GM08714 (cell line): ENCODE measurements around the gene RRP36.
"Not testable (repeated sequence)": the region's sequence is repeated elsewhere in the genome, so short reads cannot be mapped to it uniquely, and the experiment has no call there.

ENCODE experiments used
- H3K4me3 ChIP-seq: fragments of 200-500 bp; sonication (Bioruptor generic); 2 replicates; pipeline ENCODE4 v1.5.1; 2014; ENCODE audit warnings: mild to moderate bottlenecking, low read length, inconsistent platforms
- ZNF274 ChIP-seq: IDR thresholded peaks from 2 replicates; pipeline ENCODE4 v1.6.1; 2012; ENCODE audit warnings: mild to moderate bottlenecking, low read depth, low read length

The RRP36 gene

GRCh38 chr6:43037706-43038105 is 16.3 kb downstream of the RRP36 start:
- TF ChIP-seq ZNF274, result no peak
- no peak overlapping the region for H3K4me3 ChIP-seq

GRCh38 chr6:43038727-43039126 is 17.3 kb downstream of the RRP36 start:
- no peak overlapping the region for H3K4me3 ChIP-seq
- no peak for TF ChIP-seq ZNF274

- H3K4me3 ChIP-seq, result no peak overlapping the region
- TF ChIP-seq ZNF274, result no peak
Measured at GRCh38 chr6:43040542-43041257, 19.3 kb downstream of the RRP36 start.

GRCh38 chr6:43041475-43041874 is 20.1 kb downstream of the RRP36 start:
- not testable (repeated sequence) for H3K4me3 ChIP-seq

GRCh38 chr6:43043310-43043709 is 21.9 kb downstream of the RRP36 start:
- H3K4me3 ChIP-seq, result no peak overlapping the region
- no peak for TF ChIP-seq ZNF274

- no peak for TF ChIP-seq ZNF274
- no peak overlapping the region for H3K4me3 ChIP-seq
Measured at GRCh38 chr6:43045371-43045930, 24.0 kb downstream of the RRP36 start.

- no peak overlapping the region for H3K4me3 ChIP-seq
- TF ChIP-seq ZNF274, result no peak
Measured at GRCh38 chr6:43047998-43048397, 26.6 kb downstream of the RRP36 start.

GRCh38 chr6:43050981-43051380 is 29.6 kb downstream of the RRP36 start:
- TF ChIP-seq ZNF274, result no peak
- no peak overlapping the region for H3K4me3 ChIP-seq

- no peak for TF ChIP-seq ZNF274
- peak overlapping the region; percentile 77; the same call in 1 of the 2 replicates for H3K4me3 ChIP-seq
Measured at GRCh38 chr6:43052225-43052841, 30.9 kb downstream of the RRP36 start.

GRCh38 chr6:43052842-43053544 is 31.6 kb downstream of the RRP36 start:
- TF ChIP-seq ZNF274, result no peak
- H3K4me3 ChIP-seq, result peak overlapping the region; percentile 77

- peak within 1 kb of the TSS; percentile 77 for H3K4me3 ChIP-seq
- no peak for TF ChIP-seq ZNF274
Measured at GRCh38 chr6:43053545-43054205, 32.3 kb downstream of the RRP36 start, which contains the start of gene CUL7. Gene CUL7 (minus strand): TSS chr6:43053851. CDS start chr6:43052788, 1,063 bp downstream.

GRCh38 chr6:43054206-43054943 is 33.0 kb downstream of the RRP36 start:
- peak overlapping the region; percentile 77; the same call in 1 of the 2 replicates for H3K4me3 ChIP-seq
- no peak for TF ChIP-seq ZNF274

- no peak overlapping the region for H3K4me3 ChIP-seq
- no peak for TF ChIP-seq ZNF274
Measured at GRCh38 chr6:43055966-43056365, 34.5 kb downstream of the RRP36 start.
